SH-SY5Y (cell line): ENCODE data around the gene CD274.

ENCODE experiments used
- GATA2 ChIP-seq: IDR thresholded peaks from 2 replicates; pipeline ENCODE4 v1.6.1; 2011; ENCODE audit warnings: mild to moderate bottlenecking, low read depth, low read length
- GATA3 ChIP-seq: IDR thresholded peaks from 2 replicates; pipeline ENCODE4 v1.6.1; 2011; ENCODE audit warnings: low read depth, mild to moderate bottlenecking, low read length, moderate library complexity

The CD274 gene

GRCh38 chr9:5435912-5436311 is 14.4 kb upstream of the CD274 start:
- TF ChIP-seq GATA3 (no peak), GATA2 (no peak)

- TF ChIP-seq GATA2, result no peak
- TF ChIP-seq GATA3, result no peak
These were observed 13.9 kb upstream of the CD274 start for GRCh38 chr9:5436441-5436840.

- TF ChIP-seq GATA2 (peak; percentile 21; the same call in 1 of the 2 replicates), GATA3 (no peak)
These were observed 12.8 kb upstream of the CD274 start, which contains the start of gene PLGRKT for GRCh38 chr9:5437254-5438216. Gene PLGRKT, minus strand, starts transcription at chr9:5437925. Its CDS starts 5,948 bp downstream, at chr9:5431977.

- no peak for TF ChIP-seq GATA3
- no peak for TF ChIP-seq GATA2
These were observed 11.8 kb upstream of the CD274 start for GRCh38 chr9:5438301-5439162.

GRCh38 chr9:5440426-5440825 is 9.9 kb upstream of the CD274 start:
- TF ChIP-seq GATA3 (no peak), GATA2 (no peak)

GRCh38 chr9:5441043-5441442 is 9.3 kb upstream of the CD274 start:
- no peak for TF ChIP-seq GATA2
- TF ChIP-seq GATA3, result no peak

- no peak for TF ChIP-seq GATA3
- no peak for TF ChIP-seq GATA2
These were observed 7.8 kb upstream of the CD274 start for GRCh38 chr9:5442400-5443011.

GRCh38 chr9:5443850-5444249 is 6.5 kb upstream of the CD274 start:
- TF ChIP-seq GATA3, result no peak
- TF ChIP-seq GATA2, result no peak

GRCh38 chr9:5445886-5446285 is 4.5 kb upstream of the CD274 start:
- TF ChIP-seq GATA2, result no peak
- TF ChIP-seq GATA3, result no peak

- TF ChIP-seq GATA2 (no peak), GATA3 (no peak)
These were observed 3.7 kb upstream of the CD274 start for GRCh38 chr9:5446451-5447236.

- TF ChIP-seq GATA2 (no peak), GATA3 (no peak)
These were observed 3.0 kb upstream of the CD274 start for GRCh38 chr9:5447337-5447736.

- TF ChIP-seq GATA3, result no peak
- TF ChIP-seq GATA2, result no peak
These were observed 2.3 kb upstream of the CD274 start for GRCh38 chr9:5448016-5448415.
